Subcutaneous adipose tissue (tissue), 4 donors: ENCODE data around the gene SNX18. TPM values are rescaled to one million over a fixed set of nuclear protein-coding genes. Genes with fewer than 3 reads are reported as not detected.

Experiments
- CTCF ChIP-seq: fragments of 450-650 bp; IDR thresholded peaks from one replicate; pipeline ENCODE4 v1.5.1; 2016; ENCODE audit warnings: low read depth, mild to moderate bottlenecking, control low read depth, antibody characterized with exemption, moderate library complexity
- total RNA-seq, 4 donors: library from RNA; depleted of rRNA; stranded (reverse); fragments of >200 nt; gene quantifications; one replicate each; pipeline ENCODE4 v1.1.0, GENCODE V29; 2016

Gene SNX18
- total RNA-seq, 4 donors from 2014 or later, result 26.7 to 54.6 (median 40.2) TPM

GRCh38 chr5:54535149-54535844 is 17.7 kb downstream of the SNX18 start:
- no peak for TF ChIP-seq CTCF

- TF ChIP-seq CTCF, result no peak
Measured at GRCh38 chr5:54537725-54538124, 20.2 kb downstream of the SNX18 start.

GRCh38 chr5:54538156-54538555 is 20.6 kb downstream of the SNX18 start:
- no peak for TF ChIP-seq CTCF

GRCh38 chr5:54539001-54539400 is 21.4 kb downstream of the SNX18 start:
- no peak for TF ChIP-seq CTCF

- no peak for TF ChIP-seq CTCF
Measured at GRCh38 chr5:54540286-54540685, 22.7 kb downstream of the SNX18 start.

GRCh38 chr5:54541823-54542783 is 24.5 kb downstream of the SNX18 start:
- TF ChIP-seq CTCF, result no peak

GRCh38 chr5:54544044-54544443 is 26.5 kb downstream of the SNX18 start:
- TF ChIP-seq CTCF, result no peak
